Caco-2 (cell line): Measurements from ENCODE around the gene OGFOD3. TPM values are rescaled to one million over a fixed set of nuclear protein-coding genes. Genes with fewer than 3 reads are reported as not detected.

Source experiments
- BruUV-seq: library from RNA; stranded (reverse); fragments of 400-500 nt; replicated peaks from 2 replicates; lab custom pipeline; 2021; lab: Mats Ljungman, UMichigan
- CTCF ChIA-PET: fragments of 300-600 bp; sonication (Branson Sonifier 250); formaldehyde crosslinking; loops from one replicate; lab custom pipeline; 2022; ENCODE audit warnings: antibody characterized with exemption; lab: Charles Lee
- POLR2A ChIA-PET: fragments of 300-600 bp; sonication (Branson Sonifier 250); formaldehyde crosslinking; loops from one replicate; lab custom pipeline; 2022; ENCODE audit warnings: antibody characterized with exemption; lab: Charles Lee
- DNase-seq, 2 experiments: peaks; one replicate each; pipeline versions ENCODE4 v3.0.0 to v3.0.0-alpha.2; 2020 to 2022
- H3K27me3 ChIP-seq: replicated peaks from 2 replicates; pipeline ENCODE4 v1.6.0; 2011; ENCODE audit warnings: low read length; ENCODE audit not compliant: control insufficient read depth, insufficient read depth
- H3K36me3 ChIP-seq: 2 replicates; pipeline ENCODE4 v1.5.1; 2011; ENCODE audit warnings: low read length; ENCODE audit not compliant: control insufficient read depth, insufficient read depth
- H3K4me1 ChIP-seq: fragments of 250-450 bp; sonication (Bioruptor Pico); 2 replicates; pipeline ENCODE4 v1.5.1; 2020; ENCODE audit warnings: mild to moderate bottlenecking
- H3K4me3 ChIP-seq: 2 replicates; pipeline ENCODE4 v1.5.1; 2011; ENCODE audit warnings: low read depth, mild to moderate bottlenecking, control low read depth, low read length
- H3K9me3 ChIP-seq: fragments of 250-450 bp; sonication (Bioruptor Pico); 2 replicates; pipeline ENCODE4 v1.5.1; 2020; ENCODE audit warnings: mild to moderate bottlenecking, moderate library complexity
- H3K27ac Mint-ChIP-seq: one replicate; pipeline ENCODE4 v1.8.0; 2022; ENCODE audit warnings: mixed read lengths; ENCODE audit not compliant: unreplicated experiment
- H3K27me3 Mint-ChIP-seq: one replicate; pipeline ENCODE4 v1.8.0; 2022; ENCODE audit warnings: mixed read lengths; ENCODE audit not compliant: insufficient read depth, unreplicated experiment
- H3K36me3 Mint-ChIP-seq: one replicate; pipeline ENCODE4 v1.8.0; 2022; ENCODE audit warnings: mild to moderate bottlenecking, mixed read lengths; ENCODE audit not compliant: insufficient read depth, unreplicated experiment
- H3K4me1 Mint-ChIP-seq: one replicate; pipeline ENCODE4 v1.8.0; 2022; ENCODE audit warnings: low read depth, mixed read lengths; ENCODE audit not compliant: unreplicated experiment
- H3K4me3 Mint-ChIP-seq: one replicate; pipeline ENCODE4 v1.8.0; 2022; ENCODE audit warnings: mild to moderate bottlenecking, moderate library complexity, mixed read lengths; ENCODE audit not compliant: unreplicated experiment
- H3K9me3 Mint-ChIP-seq: one replicate; pipeline ENCODE4 v1.8.0; 2022; ENCODE audit warnings: mixed read lengths; ENCODE audit not compliant: unreplicated experiment
- intact Hi-C: fragments of 100-400 bp; cut with micrococcal nuclease; formaldehyde crosslinking; loops from one replicate; pipeline ENCODE4 v1.10.0; 2022; ENCODE audit not compliant: unreplicated experiment
- total RNA-seq: library from RNA; stranded (reverse); gene quantifications from 2 replicates; pipeline ENCODE4 v1.2.3, GENCODE V29; 2022
- TF ChIP-seq, protein P1 (sequence below), 2 experiments: fragments of 200-600 bp in 1 of 2; IDR thresholded peaks; 1 replicate in 1 of 2; 2 replicates in 1 of 2; pipeline versions ENCODE4 v1.5.1 to v1.8.0; 2011 to 2022; ENCODE audit warnings: antibody characterized with exemption in 1 of 2, control low read depth in 1 of 2, inconsistent platforms in 1 of 2, low read depth in 1 of 2, low read length in 1 of 2, mild to moderate bottlenecking in 1 of 2, moderate library complexity in 1 of 2; ENCODE audit not compliant: insufficient read depth in 1 of 2, severe bottlenecking in 1 of 2, unreplicated experiment in 1 of 2

OGFOD3 gene
- total RNA-seq, 1 experiment from 2014 or later, result 51.2 TPM

DNA sequence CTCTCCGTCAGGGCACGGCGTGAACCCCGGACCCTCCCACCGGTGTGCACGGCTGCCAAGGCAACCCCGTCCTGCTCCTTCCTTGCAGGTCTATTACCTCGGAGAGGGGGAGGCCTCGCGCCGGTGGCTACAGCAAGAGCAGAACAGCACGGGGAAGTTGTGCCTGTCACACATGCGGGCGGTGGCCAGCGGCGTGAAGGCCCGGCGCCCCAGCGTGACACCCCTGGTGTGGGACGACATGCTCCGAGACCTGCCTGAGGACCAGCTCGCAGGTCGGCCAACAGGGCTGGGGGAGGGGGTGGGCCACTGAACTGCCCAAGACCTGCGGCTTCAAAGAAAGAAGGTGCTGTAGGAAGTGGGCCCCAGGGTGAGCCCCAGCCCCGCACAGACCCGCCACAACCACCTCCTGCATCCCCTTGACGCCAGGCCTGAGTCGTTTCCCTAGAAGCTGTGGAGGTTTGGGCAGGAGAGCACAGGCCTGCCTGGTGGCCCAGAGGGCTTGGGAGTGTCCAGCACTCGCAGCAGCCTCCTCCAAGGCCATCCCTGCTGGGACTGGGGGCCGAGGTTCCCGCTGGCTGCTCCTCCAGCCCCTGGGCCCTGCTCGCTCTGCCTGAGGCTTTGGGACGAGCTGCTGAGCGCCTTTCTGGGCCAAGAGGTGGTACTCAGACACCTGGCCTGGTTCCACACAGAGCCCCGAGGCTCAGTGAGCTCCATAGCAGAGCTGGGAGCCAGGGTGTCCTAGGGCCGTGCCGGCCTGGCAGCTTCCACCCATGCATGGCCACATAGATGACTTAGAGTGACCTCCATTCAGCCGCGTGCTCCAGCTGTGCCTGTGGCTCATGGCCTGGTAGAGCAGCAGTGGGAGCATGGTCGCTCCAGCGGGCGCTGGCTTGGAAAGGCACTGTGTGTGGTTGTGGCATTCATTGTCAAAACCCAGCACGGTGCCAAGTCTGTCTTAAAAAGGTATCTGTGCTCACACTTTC is 17.5 kb upstream of the OGFOD3 start:
- Histone ChIP-seq H3K4me3 (no peak overlapping the region), H3K4me1 (no peaks in the 10 kb centered on the region), H3K27me3 (no peaks in the 10 kb centered on the region), H3K36me3 (no peaks in the 10 kb centered on the region), H3K9me3 (no peaks in the 10 kb centered on the region)
- Mint-ChIP-seq H3K27me3 (no peaks in the 10 kb centered on the region), H3K9me3 (no peaks in the 10 kb centered on the region), H3K27ac (no peak overlapping the region), H3K4me3 (no peak overlapping the region), H3K36me3 (peaks cover 20% of the 10 kb centered on the region), H3K4me1 (no peaks in the 10 kb centered on the region)
- DNase-seq, result no peak
- ChIA-PET POLR2A (no interaction called here), CTCF (interaction anchor here (0.5 kb wide), 1 partner anchor 373 kb away, joined by 3 read pairs; no protein-coding TSS in a partner anchor)
- no TSS peak for BruUV-seq
- intact Hi-C loops, result no loop called here
- TF ChIP-seq, protein P1, sequence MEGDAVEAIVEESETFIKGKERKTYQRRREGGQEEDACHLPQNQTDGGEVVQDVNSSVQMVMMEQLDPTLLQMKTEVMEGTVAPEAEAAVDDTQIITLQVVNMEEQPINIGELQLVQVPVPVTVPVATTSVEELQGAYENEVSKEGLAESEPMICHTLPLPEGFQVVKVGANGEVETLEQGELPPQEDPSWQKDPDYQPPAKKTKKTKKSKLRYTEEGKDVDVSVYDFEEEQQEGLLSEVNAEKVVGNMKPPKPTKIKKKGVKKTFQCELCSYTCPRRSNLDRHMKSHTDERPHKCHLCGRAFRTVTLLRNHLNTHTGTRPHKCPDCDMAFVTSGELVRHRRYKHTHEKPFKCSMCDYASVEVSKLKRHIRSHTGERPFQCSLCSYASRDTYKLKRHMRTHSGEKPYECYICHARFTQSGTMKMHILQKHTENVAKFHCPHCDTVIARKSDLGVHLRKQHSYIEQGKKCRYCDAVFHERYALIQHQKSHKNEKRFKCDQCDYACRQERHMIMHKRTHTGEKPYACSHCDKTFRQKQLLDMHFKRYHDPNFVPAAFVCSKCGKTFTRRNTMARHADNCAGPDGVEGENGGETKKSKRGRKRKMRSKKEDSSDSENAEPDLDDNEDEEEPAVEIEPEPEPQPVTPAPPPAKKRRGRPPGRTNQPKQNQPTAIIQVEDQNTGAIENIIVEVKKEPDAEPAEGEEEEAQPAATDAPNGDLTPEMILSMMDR (IDR thresholded peaks at IDR 0.05; ENCODE audit: insufficient read depth in 1 of 2, low read depth in 1 of 2, low read length in 1 of 2, severe bottlenecking in 1 of 2, unreplicated experiment in 1 of 2), result no peak

DNA sequence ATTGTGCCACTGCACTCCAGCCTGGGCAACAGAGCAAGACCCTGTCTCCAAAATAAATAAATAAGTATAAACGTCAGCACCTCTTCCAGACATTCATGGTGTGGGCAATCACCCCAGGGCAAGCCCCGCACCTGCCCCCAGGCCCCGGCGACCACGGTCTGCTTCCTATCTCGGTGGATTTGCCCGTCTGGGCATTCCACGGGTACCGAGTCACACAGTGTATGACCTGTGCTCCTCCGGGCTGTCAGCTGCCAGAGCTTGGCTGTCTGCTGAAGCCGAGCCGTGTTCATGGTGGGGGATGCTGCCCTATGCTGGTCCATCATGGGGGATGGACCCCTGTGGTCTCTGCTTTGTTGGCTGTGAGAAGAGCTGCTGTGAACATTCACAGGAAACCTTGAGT is 16.7 kb upstream of the OGFOD3 start:
- no TSS peak for BruUV-seq
- no peaks in the 10 kb centered on the region for H3K4me1 Mint-ChIP-seq
- no peaks in the 10 kb centered on the region for H3K9me3 ChIP-seq
- ChIA-PET POLR2A (no interaction called here), CTCF (no interaction called here)
- H3K4me1 ChIP-seq, result no peaks in the 10 kb centered on the region
- no peaks in the 10 kb centered on the region for H3K36me3 ChIP-seq
- DNase-seq, result no peak
- H3K4me3 ChIP-seq, result no peak overlapping the region
- TF ChIP-seq, protein P1 (IDR thresholded peaks at IDR 0.05; ENCODE audit: insufficient read depth in 1 of 2, low read depth in 1 of 2, low read length in 1 of 2, severe bottlenecking in 1 of 2, unreplicated experiment in 1 of 2), result no peak
- H3K36me3 Mint-ChIP-seq, result peaks cover 12% of the 10 kb centered on the region
- intact Hi-C loops, result no loop called here
- no peaks in the 10 kb centered on the region for H3K27me3 ChIP-seq
- no peaks in the 10 kb centered on the region for H3K27me3 Mint-ChIP-seq
- no peak overlapping the region for H3K4me3 Mint-ChIP-seq
- H3K9me3 Mint-ChIP-seq, result no peaks in the 10 kb centered on the region
- H3K27ac Mint-ChIP-seq, result no peak overlapping the region

DNA sequence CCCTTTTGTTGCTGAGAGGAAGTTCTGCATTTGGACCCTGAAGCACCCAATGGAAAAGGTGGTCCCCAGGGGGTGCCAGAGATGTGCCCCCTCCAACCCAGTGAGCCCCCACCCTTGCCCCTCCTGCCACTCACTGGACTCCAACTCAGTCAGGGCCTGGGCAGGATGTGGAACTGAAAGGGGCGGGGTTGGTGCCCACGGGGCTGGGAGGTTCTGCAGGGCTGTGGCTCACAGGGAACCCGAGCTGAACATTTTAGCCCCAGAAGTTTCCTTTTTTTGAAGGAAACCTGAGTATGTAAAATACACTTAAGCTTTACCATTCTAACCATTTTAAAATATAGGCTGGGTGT is 15.8 kb upstream of the OGFOD3 start:
- Mint-ChIP-seq H3K9me3 (no peaks in the 10 kb centered on the region), H3K27ac (no peak overlapping the region), H3K27me3 (no peaks in the 10 kb centered on the region), H3K4me3 (no peak overlapping the region), H3K36me3 (peaks cover 5% of the 10 kb centered on the region), H3K4me1 (no peaks in the 10 kb centered on the region)
- TF ChIP-seq, protein P1 (IDR thresholded peaks at IDR 0.05; ENCODE audit: insufficient read depth in 1 of 2, low read depth in 1 of 2, low read length in 1 of 2, severe bottlenecking in 1 of 2, unreplicated experiment in 1 of 2), result no peak
- DNase-seq, result no peak
- ChIA-PET POLR2A (no interaction called here), CTCF (interaction anchor here (0.6 kb wide), 1 partner anchor 466 kb away, joined by 3 read pairs; no protein-coding TSS in a partner anchor)
- BruUV-seq, result no TSS peak
- no peaks in the 10 kb centered on the region for H3K4me1 ChIP-seq
- no peaks in the 10 kb centered on the region for H3K36me3 ChIP-seq
- no peaks in the 10 kb centered on the region for H3K27me3 ChIP-seq
- no peak overlapping the region for H3K4me3 ChIP-seq
- no peaks in the 10 kb centered on the region for H3K9me3 ChIP-seq
- intact Hi-C loops, result no loop called here
